GM18508 (cell line): ENCODE results near the gene CIDEC.
A peak's percentile ranks its signal among the peaks of the same experiment; 100 is the strongest.
"Not testable (repeated sequence)": the region's sequence is repeated elsewhere in the genome, so short reads cannot be mapped to it uniquely, and the experiment has no call there.

Experiments used
- ATAC-seq: cut with Tn5 transposase; IDR thresholded peaks from one replicate; pipeline ENCODE4 v1.9.1; 2021; ENCODE audit warnings: moderate number of reproducible peaks; ENCODE audit not compliant: insufficient read depth, unreplicated experiment

CIDEC gene

DNA sequence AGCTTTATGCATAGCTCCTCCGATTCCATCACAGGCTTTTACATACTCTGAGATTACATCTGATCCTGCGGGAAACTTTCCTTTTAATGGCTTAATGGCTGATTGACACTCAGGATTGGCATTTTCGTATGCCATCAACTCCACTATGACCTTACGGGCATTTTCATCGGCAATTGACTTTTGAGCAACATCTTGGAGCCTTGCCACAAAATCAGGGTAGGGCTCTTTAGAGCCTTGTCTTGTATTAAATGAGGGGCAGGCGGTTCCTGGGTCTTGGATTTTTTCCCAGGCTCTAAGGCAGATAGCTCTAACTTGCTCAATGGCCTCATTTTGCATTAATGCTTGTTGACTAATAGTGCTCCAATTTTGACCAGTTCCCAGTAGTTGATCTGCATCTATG lies 28.1 kb downstream of the CIDEC start:
- not testable (repeated sequence) for ATAC-seq

DNA sequence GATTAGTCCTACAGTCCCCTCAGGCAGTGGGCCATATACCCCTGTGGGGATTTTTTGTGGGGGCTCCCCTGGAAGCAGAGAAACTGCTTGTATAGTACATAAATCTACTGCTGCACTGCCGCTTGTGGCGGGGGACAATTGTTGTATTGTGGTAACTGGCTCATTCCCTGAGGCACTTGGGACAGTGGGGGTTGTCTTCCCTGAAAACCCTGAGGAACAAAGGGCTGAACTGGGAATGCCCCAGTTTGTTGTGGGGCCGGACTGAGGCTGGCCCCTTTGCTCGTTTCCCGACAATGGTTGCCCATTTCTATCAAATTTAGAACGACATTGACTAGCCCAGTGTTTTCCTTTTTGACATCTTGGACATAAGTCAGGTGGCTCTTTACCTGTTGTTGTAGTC lies 28.7 kb downstream of the CIDEC start:
- ATAC-seq = not testable (repeated sequence)

DNA sequence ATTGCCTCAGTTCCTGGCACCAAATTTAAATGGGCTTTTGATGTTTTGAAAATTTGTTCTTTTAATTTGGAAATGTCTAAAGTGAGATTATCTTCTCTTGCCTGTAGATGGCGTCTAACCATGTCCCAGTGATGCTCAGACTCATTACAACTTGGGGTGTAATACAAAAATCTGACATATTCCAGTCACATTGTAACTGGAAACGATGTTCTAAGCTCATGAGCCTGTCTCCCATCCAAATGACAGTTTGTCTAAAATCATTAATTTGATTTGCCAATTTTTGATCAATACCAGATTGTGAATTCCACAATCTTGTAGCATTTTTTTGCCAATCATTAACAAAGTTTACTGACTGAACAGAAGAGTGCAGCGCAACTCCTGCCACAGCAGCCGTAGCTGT lies 31.2 kb downstream of the CIDEC start:
- not testable (repeated sequence) for ATAC-seq

DNA sequence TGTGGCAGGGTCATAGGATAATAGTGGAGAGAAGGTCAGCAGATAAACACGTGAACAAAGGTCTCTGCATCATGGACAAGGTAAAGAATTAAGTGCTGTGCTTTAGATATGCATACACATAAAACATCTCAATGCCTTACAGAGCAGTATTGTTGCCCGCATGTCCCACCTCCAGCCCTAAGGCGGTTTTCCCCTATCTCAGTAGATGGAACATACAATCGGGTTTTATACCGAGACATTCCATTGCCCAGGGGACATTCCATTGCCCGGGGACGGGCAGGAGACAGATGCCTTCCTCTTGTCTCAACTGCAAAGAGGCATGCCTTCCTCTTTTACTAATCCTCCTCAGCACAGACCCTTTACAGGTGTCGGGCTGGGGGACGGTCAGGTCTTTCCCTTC lies 32.2 kb downstream of the CIDEC start:
- ATAC-seq = not testable (repeated sequence)

DNA sequence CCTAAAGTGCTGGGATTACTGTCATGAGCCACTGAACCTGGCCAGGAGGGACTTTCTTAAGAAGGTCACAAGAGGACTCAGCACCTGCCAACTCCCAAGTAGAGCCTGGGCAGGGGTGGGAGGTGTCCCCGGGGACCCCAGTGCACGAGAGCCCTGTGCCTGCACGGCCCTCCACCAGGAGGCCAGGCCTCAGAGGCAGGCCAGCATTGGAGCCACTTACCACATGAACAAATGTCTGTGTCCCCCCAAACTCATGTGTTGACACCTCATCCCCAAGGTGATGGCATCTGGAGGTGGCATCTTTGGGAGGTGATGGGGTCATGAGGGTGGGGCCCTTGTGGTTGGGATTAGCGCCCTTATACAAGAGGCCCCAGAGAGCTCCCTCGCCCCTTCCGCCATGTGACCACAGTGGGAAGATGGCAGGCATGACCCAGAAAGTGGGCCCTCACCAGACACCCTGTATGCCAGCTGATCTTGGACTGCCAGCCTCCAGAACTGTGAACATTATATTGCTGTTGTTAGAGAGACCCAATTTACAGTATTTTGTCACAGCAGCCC lies 33.0 kb downstream of the CIDEC start:
- ATAC-seq = no peak

DNA sequence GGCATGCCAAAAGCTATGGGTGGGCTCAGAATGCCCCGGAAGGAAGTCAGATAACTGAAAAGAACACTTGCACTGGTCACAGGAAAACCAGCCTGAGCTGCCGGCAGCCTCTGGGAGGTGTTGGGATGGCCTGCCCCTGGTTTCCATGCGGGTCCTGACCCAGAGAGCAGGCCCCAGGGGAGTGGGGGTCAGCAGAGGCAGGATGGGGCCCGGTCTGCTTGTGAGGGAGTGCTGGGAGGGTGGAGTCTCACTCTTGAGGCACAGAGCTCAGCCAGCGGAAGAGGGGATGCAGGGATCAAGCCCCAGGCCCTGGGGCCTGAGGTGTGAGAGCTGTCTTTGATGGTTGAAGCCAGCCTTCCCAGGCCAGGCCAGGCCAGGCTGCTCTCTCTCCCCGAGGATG lies 33.8 kb downstream of the CIDEC start:
- ATAC-seq = no peak

DNA sequence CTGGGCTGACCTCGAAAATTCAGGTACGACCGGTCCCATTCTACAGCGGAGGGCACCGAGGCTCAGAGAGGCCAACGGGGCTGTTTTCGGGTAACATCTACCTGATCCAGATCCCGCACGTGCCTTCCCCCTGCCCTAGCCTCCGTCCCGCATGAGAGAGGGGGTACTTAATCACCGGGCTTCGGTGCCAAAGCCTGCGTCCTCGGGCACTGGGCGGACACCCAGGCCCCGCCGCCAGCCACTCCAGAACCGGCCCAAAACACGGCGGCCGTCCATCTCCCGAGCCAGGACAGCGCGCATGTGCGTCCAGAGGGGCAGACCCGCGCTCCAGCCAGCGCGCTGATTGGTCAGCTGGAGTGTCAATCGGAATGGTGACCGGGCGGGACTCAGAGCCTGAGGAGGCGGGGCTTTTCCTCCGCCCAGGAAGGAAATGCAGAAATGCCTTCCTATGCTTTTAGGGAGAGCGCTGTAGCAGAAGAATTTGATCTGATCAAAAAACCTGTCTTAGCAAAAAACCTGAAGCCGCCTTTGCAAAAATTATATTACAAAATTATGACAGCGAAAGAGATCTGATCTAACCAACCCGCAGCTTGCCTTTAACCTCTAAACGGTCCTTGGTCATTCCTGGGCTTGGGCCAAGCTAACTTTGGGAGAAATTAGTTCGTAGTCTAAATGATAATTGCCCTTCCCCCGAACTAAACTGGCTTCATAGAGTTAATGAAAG lies 36.2 kb downstream of the CIDEC start, which contains the start of gene RPUSD3:
TSS of gene RPUSD3 (minus strand) at position 294 of the 724 bp plus-strand sequence. CDS start at position 276, 18 bp downstream.
- ATAC-seq = peak; percentile 91

GRCh38 chr3:9841015-9841414 lies 39.0 kb downstream of the CIDEC start:
- ATAC-seq = no peak

DNA sequence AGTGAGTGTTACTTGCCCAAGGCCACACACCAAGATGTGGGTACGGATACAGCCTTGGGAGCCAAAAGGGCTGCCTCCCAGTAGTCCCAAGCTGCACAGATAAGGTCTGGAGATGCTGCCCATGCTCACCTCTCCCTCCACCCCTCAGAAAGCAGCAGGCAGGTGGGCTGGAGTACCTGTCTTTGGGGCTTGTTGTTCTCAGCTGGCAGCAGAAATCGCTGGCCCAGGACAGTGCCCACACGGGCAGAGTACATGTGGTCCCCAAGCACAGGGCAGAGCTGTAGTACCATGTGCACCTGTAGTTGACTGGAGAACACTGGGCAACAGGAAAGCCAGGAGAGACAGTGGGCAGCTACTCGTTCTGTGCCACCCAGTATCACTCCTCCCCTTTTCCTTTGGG lies 41.2 kb downstream of the CIDEC start:
- no peak for ATAC-seq

DNA sequence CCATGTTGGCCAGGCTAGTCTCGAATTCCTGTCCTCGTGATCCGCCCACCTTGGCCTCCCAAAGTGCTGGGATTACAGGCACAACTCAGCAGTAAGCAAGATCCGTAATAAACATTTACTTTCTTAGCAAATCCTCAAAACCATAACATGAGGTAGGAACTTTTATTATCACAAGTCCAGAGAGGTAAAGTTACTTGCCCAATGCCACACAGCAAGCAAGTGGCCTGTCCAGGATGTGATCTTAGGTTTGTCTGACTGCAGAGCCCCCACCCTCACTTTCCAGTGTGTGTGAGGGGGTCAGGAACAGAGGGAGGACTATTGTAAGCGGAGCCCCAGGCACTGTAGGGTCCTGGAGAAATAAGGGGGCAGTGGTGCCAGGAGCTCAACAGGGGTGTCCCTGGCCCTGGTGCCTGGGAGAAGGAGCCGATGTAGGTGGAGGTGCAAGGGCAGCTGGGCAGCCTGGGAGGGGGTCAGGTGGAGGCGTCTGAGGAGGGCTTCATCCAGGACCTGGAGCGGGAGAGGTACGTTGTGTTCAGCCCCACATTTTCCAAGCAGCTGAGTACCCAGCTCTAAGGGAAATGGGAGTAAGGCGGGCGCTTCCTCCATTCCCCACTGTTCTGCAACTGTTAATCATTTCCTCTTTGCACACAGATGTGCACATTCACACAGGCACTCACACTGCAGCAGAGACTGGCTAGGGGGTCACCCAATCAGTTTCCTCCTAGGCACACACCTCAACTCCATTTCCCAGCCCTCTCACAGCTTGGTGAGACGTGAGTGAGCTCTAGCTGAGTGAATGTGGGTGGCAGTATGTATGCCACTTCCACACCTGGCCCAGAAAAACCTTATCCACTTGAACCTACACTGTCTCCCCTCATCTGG lies 42.1 kb downstream of the CIDEC start:
- ATAC-seq = no peak

DNA sequence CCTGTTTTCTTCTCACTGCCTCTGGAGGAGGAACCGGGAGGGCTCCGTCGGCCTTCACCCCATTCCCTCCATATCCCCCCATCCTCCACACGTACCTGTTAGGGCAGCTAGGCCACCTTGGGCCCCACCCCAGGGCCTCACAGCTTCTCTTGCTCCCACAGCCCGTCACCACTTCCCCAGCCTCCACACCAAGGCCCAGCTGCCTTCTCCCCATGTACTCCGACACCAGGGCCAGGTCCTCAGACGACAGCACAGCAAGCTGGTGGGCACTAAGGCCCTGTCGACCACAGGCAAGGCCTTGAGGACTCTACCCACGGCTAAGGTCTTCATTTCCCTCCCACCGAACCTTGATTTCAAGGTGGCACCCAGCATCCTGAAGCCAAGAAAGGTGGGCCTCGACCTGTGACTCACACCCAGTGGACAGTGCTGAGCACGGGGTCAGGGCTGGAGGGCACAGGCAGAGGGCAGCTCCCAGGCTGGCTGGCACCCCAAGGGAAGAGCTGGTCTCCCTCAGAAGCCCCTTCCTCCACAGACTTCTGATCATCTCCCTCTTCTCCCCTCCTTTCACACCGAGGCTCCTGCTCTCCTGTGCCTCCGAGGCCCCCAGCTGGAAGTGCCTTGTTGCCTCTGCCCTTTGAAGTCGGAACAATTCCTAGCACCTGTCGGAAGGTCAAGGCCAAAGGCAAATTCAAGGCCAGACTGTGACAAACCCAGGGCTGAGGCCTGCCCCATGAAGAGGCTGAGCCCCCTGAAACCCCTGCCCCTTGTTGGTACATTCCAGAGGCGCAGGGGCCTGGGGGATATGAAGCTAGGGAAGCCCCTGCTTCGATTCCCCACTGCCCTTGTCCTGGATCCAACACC lies 45.3 kb downstream of the CIDEC start:
- no peak for ATAC-seq

DNA sequence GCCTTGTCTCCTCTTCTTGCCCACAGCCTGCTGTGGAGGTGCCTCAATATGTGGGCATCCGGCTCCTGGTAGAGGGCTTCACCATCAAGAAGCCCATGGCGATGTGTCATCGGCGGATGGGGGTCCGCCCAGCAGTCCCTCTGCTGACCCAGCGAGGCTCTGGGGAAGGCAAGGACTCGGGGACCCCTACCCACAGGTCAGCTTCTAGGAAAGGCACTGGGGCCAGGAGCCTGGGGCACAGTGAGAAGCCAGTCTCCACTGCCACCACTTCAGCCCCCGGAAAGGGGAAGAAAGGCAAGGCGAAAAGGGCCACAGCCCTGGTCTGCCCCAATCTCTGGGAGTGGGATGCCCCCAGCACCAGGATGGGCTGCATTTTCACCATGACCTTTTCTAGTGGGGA lies 47.0 kb downstream of the CIDEC start:
- ATAC-seq = no peak

GRCh38 chr3:9831253-9831652 lies 48.8 kb downstream of the CIDEC start:
- no peak for ATAC-seq

GRCh38 chr3:9828801-9829755 lies 51.0 kb downstream of the CIDEC start:
- ATAC-seq = no peak

DNA sequence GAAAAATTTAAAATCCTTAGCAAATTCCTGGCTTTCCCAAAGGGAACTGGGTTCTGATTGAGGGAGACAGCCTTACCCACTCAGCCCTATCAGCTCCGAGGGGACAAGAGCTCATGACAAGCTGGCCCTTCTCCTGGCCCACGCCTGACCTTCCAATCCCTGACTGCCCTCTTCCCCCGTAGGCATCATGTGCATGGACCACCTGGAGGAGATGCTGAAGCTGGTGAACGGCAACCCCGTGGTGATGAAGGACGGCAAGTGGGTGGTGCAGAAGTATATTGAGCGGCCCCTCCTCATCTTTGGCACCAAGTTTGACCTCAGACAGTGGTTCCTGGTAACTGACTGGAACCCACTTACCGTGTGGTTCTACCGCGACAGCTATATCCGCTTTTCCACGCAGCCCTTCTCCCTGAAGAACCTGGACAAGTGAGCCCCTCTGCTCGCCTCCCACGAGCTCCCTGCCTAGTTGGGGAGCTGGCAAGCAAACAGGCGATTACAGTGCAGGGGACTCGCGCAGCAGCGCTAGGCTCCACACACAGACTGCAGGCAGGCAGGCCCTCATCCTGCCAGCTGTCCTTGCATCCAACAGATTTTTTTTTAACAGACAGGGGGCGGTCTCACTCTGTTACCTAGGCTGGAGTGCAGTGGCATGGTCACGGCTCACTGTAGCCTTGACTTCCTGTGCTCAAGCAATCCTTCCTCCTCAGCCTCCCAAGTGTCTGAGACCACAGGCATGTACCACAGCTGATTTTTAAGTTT lies 53.1 kb downstream of the CIDEC start:
- no peak for ATAC-seq

- no peak for ATAC-seq
Observed at GRCh38 chr3:9825451-9826040, 54.5 kb downstream of the CIDEC start.

- no peak for ATAC-seq
Observed at GRCh38 chr3:9820946-9821345, 59.1 kb downstream of the CIDEC start.

- no peak for ATAC-seq
Observed at GRCh38 chr3:9820543-9820942, 59.5 kb downstream of the CIDEC start.
